Gastroesophageal sphincter (tissue), 3 donors: Measurements from ENCODE around the gene KCNA2.

Experiments used
- CTCF ChIP-seq, 4 experiments: fragments of 200-600 bp in 2 of 4; fragments of 450-650 bp in 2 of 4; sonication (generic) in 1 of 4; IDR thresholded peaks; one replicate each; pipeline ENCODE4 v1.5.1; 2017 to 2019; ENCODE audit warnings: antibody characterized with exemption in 4 of 4, mild to moderate bottlenecking in 2 of 4, moderate library complexity in 2 of 4
- EP300 ChIP-seq: sonication (generic); formaldehyde crosslinking; IDR thresholded peaks from one replicate; pipeline ENCODE4 v1.6.1; 2017; ENCODE audit warnings: antibody characterized with exemption, mild to moderate bottlenecking
- POLR2AphosphoS5 ChIP-seq: sonication (generic); formaldehyde crosslinking; IDR thresholded peaks from one replicate; pipeline ENCODE4 v1.6.1; 2017; ENCODE audit warnings: antibody characterized with exemption

- TF ChIP-seq CTCF (IDR thresholded peaks at IDR 0.05) (no peak), EP300 (no peak), POLR2AphosphoS5 (no peak)
Observed at GRCh38 chr1:110565565-110565964, 40.6 kb downstream of the KCNA2 start.
